ENCODE results near the gene TMEM242.

- TF ChIP-seq ZNF24 (IDR thresholded peaks at IDR 0.05) (no peak), POLR2A (IDR thresholded peaks at IDR 0.05; ENCODE audit: low read depth, low read length) (no peak), POLR2AphosphoS5 (IDR thresholded peaks at IDR 0.05; ENCODE audit: low read length) (no peak), KDM1A (IDR thresholded peaks at IDR 0.05; ENCODE audit: borderline replicate concordance) (no peak), CTCF (IDR thresholded peaks at IDR 0.05 in 2 of 3, conservative IDR thresholded peaks at IDR 0.05 in 1 of 3; ENCODE audit: control insufficient read depth in 2 of 3, extremely low read depth in 1 of 3, insufficient read depth in 1 of 3, low read depth in 3 of 3, low read length in 3 of 3) (no peak), SRF (IDR thresholded peaks at IDR 0.05; ENCODE audit: low read depth in 2 of 2, low read length in 2 of 2) (no peak), TAF1 (IDR thresholded peaks at IDR 0.05; ENCODE audit: borderline replicate concordance, low read depth, low read length) (no peak), REST (IDR thresholded peaks at IDR 0.05; ENCODE audit: low read depth, low read length) (no peak), SMC3 (IDR thresholded peaks at IDR 0.05; ENCODE audit: borderline replicate concordance, low read length) (no peak), EZH2 (IDR thresholded peaks at IDR 0.05; ENCODE audit: borderline replicate concordance, control insufficient read depth, low read depth, low read length) (no peak), TCF3 (IDR thresholded peaks at IDR 0.05; ENCODE audit: borderline replicate concordance, insufficient read depth, low read depth, low read length) (no peak)
Observed at GRCh38 chr6:157333537-157333936, 10.2 kb upstream of the TMEM242 start.
